Esophagus muscularis mucosa (tissue), 4 donors: ENCODE measurements around the gene FDPS.

ENCODE experiments used
- EP300 ChIP-seq: sonication (generic); formaldehyde crosslinking; IDR thresholded peaks from one replicate; pipeline ENCODE4 v1.6.1; 2017; ENCODE audit warnings: antibody characterized with exemption
- POLR2AphosphoS5 ChIP-seq, 2 donors: sonication (generic); formaldehyde crosslinking; IDR thresholded peaks; one replicate each; pipeline ENCODE4 v1.6.1; 2017; ENCODE audit warnings: antibody characterized with exemption in 2 of 2
- TF ChIP-seq, protein P1 (sequence below), 3 experiments: fragments of 200-600 bp in 2 of 3; fragments of 450-650 bp in 1 of 3; sonication (generic) in 2 of 3; IDR thresholded peaks; one replicate each; pipeline ENCODE4 v1.5.1; 2017 to 2019; ENCODE audit warnings: antibody characterized with exemption in 3 of 3, mild to moderate bottlenecking in 2 of 3, moderate library complexity in 1 of 3

DNA sequence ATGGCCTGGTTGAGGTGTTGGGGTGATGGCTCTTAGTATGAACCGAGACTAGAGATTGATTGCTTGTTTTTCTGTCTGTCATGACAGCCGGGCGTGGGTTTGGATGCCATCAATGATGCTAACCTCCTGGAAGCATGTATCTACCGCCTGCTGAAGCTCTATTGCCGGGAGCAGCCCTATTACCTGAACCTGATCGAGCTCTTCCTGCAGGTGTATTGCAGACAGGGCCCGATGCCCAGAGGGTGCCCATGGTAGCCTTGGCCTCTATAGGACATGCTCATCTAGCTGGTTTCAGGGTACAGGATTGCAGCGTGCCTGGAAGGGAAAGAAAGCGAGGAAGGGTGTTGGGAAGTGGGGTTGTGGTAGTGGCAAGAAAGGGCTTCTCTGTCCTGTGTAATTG lies 9.4 kb downstream of the FDPS start:
- TF ChIP-seq, protein P1, sequence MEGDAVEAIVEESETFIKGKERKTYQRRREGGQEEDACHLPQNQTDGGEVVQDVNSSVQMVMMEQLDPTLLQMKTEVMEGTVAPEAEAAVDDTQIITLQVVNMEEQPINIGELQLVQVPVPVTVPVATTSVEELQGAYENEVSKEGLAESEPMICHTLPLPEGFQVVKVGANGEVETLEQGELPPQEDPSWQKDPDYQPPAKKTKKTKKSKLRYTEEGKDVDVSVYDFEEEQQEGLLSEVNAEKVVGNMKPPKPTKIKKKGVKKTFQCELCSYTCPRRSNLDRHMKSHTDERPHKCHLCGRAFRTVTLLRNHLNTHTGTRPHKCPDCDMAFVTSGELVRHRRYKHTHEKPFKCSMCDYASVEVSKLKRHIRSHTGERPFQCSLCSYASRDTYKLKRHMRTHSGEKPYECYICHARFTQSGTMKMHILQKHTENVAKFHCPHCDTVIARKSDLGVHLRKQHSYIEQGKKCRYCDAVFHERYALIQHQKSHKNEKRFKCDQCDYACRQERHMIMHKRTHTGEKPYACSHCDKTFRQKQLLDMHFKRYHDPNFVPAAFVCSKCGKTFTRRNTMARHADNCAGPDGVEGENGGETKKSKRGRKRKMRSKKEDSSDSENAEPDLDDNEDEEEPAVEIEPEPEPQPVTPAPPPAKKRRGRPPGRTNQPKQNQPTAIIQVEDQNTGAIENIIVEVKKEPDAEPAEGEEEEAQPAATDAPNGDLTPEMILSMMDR (IDR thresholded peaks at IDR 0.05) = no peak
- no peak for TF ChIP-seq EP300
- no peak for TF ChIP-seq POLR2AphosphoS5 (IDR thresholded peaks at IDR 0.05)
